Kidney (tissue), 14 donors: ENCODE data around the gene AKAP1. TPM values are rescaled to one million over a fixed set of nuclear protein-coding genes. Genes with fewer than 3 reads are reported as not detected.
A peak's percentile ranks its signal among the peaks of the same experiment; 100 is the strongest.

Source experiments
- DNase-seq, 5 donors: peaks; one replicate each; pipeline ENCODE4 v3.0.0-alpha.2; 2013 to 2020
- FAIRE-seq: peaks from 2 replicates; lab custom pipeline; 2012; peaks lifted over from hg19 to GRCh38; lab: Jason Lieb, UNC
- H3K27ac ChIP-seq, 2 donors: one replicate each; pipeline ENCODE4 v1.7.0; 2013; ENCODE audit warnings: low read depth in 2 of 2, low read length in 2 of 2, inconsistent platforms in 1 of 2
- H3K27me3 ChIP-seq: one replicate; pipeline ENCODE4 v1.7.1; 2013; ENCODE audit warnings: low read length, inconsistent platforms; ENCODE audit not compliant: control insufficient read depth, insufficient read depth
- H3K36me3 ChIP-seq, 3 donors: one replicate each; pipeline versions ENCODE4 v1.7.0 to v1.7.1; 2013; ENCODE audit warnings: low read length in 3 of 3, control low read depth in 1 of 3, inconsistent platforms in 1 of 3; ENCODE audit not compliant: insufficient read depth in 3 of 3, control insufficient read depth in 2 of 3
- H3K4me1 ChIP-seq, 3 donors: one replicate each; pipeline versions ENCODE4 v1.7.0 to v1.7.1; 2013; ENCODE audit warnings: low read length in 3 of 3, inconsistent platforms in 1 of 3, low read depth in 1 of 3; ENCODE audit not compliant: control insufficient read depth in 2 of 3, insufficient read depth in 2 of 3
- H3K4me3 ChIP-seq, 3 donors: one replicate each; pipeline versions ENCODE4 v1.7.0 to v1.8.1; 2013; ENCODE audit warnings: low read length in 3 of 3, control low read depth in 1 of 3, inconsistent platforms in 1 of 3
- H3K9ac ChIP-seq, 3 donors: one replicate each; pipeline versions ENCODE4 v1.7.0 to v1.7.1; 2013; ENCODE audit warnings: low read length in 3 of 3, control low read depth in 1 of 3, inconsistent platforms in 1 of 3
- H3K9me3 ChIP-seq, 3 donors: one replicate each; pipeline versions ENCODE4 v1.7.0 to v1.7.1; 2013; ENCODE audit warnings: low read length in 3 of 3, control low read depth in 1 of 3, inconsistent platforms in 1 of 3; ENCODE audit not compliant: control insufficient read depth in 2 of 3, insufficient read depth in 1 of 3
- intact Hi-C: fragments of 100-400 bp; cut with DNase I; formaldehyde crosslinking; loops from one replicate; pipeline ENCODE4 v1.11.1; 2022
- polyA plus RNA-seq: library from polyadenylated mRNA; stranded (reverse); fragments of 350-450 nt; fragmentation: Illumina TruSeq; extraction: RNeasy Lipid Tissue Mini Kit (QIAGEN cat#74804); gene quantifications from one replicate; pipeline ENCODE4 v1.2.3, GENCODE V29; 2014; ENCODE audit warnings: low read depth, low replicate concordance; ENCODE audit not compliant: insufficient read depth
- total RNA-seq: library from RNA; stranded (reverse); fragmentation: NEBNext Ultra II Directional; extraction: Animal tissue kit (Norgen Biotek cat#: 25700); gene quantifications from one replicate; pipeline ENCODE4 v1.2.1, GENCODE V29; 2021
- TF ChIP-seq, protein P1 (sequence below): IDR thresholded peaks from 3 replicates; pipeline ENCODE4 v1.5.1; 2012; ENCODE audit warnings: mild to moderate bottlenecking, moderate library complexity, borderline replicate concordance; ENCODE audit not compliant: insufficient read depth; ENCODE audit errors: extremely low read depth
- donor health status: control.
- donor health status: control.
- donor health status: control.
- donor health status: control.
- donor health status: control.
- donor health status: DM: yes; HTN: yes; CAD: no.
- donor health status: Normal renal cell carcinoma (clear cell type).

Gene AKAP1
- total and polyA plus RNA-seq, 2 donors from 2014 or later = 24.6 to 46.8 TPM

DNA sequence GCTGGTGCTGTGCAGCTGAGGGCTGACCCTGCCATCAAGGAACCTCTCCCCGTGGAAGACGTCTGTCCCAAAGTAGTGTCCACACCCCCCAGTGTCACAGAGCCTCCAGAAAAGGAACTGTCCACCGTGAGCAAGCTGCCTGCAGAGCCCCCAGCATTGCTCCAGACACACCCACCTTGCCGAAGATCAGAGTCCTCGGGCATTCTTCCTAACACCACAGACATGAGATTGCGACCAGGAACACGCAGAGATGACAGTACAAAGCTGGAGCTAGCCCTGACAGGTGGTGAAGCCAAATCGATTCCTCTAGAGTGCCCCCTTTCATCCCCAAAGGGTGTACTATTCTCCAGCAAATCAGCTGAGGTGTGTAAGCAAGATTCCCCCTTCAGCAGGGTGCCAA, 20.5 kb downstream of the AKAP1 start:
- no peaks in the 10 kb centered on the region for H3K9me3 ChIP-seq
- no peak for FAIRE-seq
- H3K27me3 ChIP-seq = no peaks in the 10 kb centered on the region
- no peak overlapping the region for H3K27ac ChIP-seq
- H3K9ac ChIP-seq = no peak overlapping the region
- TF ChIP-seq, protein P1, sequence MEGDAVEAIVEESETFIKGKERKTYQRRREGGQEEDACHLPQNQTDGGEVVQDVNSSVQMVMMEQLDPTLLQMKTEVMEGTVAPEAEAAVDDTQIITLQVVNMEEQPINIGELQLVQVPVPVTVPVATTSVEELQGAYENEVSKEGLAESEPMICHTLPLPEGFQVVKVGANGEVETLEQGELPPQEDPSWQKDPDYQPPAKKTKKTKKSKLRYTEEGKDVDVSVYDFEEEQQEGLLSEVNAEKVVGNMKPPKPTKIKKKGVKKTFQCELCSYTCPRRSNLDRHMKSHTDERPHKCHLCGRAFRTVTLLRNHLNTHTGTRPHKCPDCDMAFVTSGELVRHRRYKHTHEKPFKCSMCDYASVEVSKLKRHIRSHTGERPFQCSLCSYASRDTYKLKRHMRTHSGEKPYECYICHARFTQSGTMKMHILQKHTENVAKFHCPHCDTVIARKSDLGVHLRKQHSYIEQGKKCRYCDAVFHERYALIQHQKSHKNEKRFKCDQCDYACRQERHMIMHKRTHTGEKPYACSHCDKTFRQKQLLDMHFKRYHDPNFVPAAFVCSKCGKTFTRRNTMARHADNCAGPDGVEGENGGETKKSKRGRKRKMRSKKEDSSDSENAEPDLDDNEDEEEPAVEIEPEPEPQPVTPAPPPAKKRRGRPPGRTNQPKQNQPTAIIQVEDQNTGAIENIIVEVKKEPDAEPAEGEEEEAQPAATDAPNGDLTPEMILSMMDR = no peak
- H3K36me3 ChIP-seq = no peaks in the 10 kb centered on the region
- intact Hi-C loops = no loop called here
- H3K4me1 ChIP-seq = peaks cover 0 to 19% (median 17%) of the 10 kb centered on the region in 3 donors
- no peak for DNase-seq
- H3K4me3 ChIP-seq = no peak overlapping the region

DNA sequence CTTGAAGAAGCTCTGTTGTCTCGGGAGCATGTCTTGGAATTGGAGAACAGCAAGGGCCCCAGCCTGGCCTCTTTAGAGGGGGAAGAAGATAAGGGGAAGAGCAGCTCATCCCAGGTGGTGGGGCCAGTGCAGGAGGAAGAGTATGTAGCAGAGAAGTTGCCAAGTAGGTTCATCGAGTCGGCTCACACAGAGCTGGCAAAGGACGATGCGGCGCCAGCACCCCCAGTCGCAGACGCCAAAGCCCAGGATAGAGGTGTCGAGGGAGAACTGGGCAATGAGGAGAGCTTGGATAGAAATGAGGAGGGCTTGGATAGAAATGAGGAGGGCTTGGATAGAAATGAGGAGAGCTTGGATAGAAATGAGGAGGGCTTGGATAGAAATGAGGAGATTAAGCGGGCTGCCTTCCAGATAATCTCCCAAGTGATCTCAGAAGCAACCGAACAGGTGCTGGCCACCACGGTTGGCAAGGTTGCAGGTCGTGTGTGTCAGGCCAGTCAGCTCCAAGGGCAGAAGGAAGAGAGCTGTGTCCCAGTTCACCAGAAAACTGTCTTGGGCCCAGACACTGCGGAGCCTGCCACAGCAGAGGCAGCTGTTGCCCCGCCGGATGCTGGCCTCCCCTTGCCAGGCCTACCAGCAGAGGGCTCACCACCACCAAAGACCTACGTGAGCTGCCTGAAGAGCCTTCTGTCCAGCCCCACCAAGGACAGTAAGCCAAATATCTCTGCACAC, 21.2 kb downstream of the AKAP1 start:
- no peak for FAIRE-seq
- Histone ChIP-seq H3K27ac (peak overlapping the region in 1 of 2 donors; percentile 19), H3K4me1 (peaks cover 0 to 25% (median 21%) of the 10 kb centered on the region in 3 donors), H3K9me3 (no peaks in the 10 kb centered on the region), H3K9ac (no peak overlapping the region), H3K4me3 (no peak overlapping the region), H3K27me3 (no peaks in the 10 kb centered on the region), H3K36me3 (no peaks in the 10 kb centered on the region)
- intact Hi-C loops = no loop called here
- peak in 1 of 5 donors; percentile 61 for DNase-seq
- TF ChIP-seq, protein P1 = peak; percentile 18

DNA sequence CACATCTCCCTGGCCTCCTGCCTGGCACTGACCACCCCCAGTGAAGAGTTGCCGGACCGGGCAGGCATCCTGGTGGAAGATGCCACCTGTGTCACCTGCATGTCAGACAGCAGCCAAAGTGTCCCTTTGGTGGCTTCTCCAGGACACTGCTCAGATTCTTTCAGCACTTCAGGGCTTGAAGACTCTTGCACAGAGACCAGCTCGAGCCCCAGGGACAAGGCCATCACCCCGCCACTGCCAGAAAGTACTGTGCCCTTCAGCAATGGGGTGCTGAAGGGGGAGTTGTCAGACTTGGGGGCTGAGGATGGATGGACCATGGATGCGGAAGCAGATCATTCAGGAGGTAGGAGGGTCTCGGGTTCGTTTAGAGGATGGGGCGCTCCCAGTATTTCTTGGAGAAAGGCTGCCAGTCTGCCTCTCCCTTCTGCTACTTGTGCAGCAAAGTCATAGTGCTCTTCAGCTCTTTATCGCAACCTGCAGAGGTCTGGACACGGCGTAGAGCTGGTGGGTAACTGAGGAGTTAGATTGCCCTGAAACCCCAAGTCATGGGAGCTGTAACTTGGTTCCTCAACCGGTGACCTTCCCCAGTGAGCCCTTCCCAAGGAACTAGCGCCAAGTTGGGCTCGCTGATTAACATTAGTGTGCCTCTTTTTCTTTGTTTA, 21.9 kb downstream of the AKAP1 start:
- H3K9ac ChIP-seq = no peak overlapping the region
- peaks cover 0 to 29% (median 23%) of the 10 kb centered on the region in 3 donors for H3K4me1 ChIP-seq
- H3K36me3 ChIP-seq = no peaks in the 10 kb centered on the region
- H3K4me3 ChIP-seq = no peak overlapping the region
- TF ChIP-seq, protein P1 = no peak
- no peaks in the 10 kb centered on the region for H3K9me3 ChIP-seq
- no peaks in the 10 kb centered on the region for H3K27me3 ChIP-seq
- peak overlapping the region; percentile 19 to 43 for H3K27ac ChIP-seq
- DNase-seq (peak in 1 of 5 donors; percentile 43), FAIRE-seq (no peak)
- intact Hi-C loops = no loop called here
